Right lung (tissue), 5 donors: Measurements from ENCODE around the gene EIF2AK2. TPM values are rescaled to one million over a fixed set of nuclear protein-coding genes. Genes with fewer than 3 reads are reported as not detected.

Experiments used
- DNase-seq, 2 donors: peaks; one replicate each; pipeline ENCODE4 v3.0.0-alpha.2; 2013
- polyA plus RNA-seq, 5 donors: library from polyadenylated mRNA; unstranded; fragments of 120-200 nt; gene quantifications; one replicate each; pipeline versions ENCODE4 v1.2.1 to v1.2.3, GENCODE V29; 2013; ENCODE audit warnings: inconsistent platforms in 1 of 5, low replicate concordance in 1 of 5; ENCODE audit not compliant: insufficient read length in 5 of 5, insufficient read depth in 1 of 5

Gene EIF2AK2
- polyA plus RNA-seq, 5 donors, result 23.0 to 38.3 (median 35.9) TPM

GRCh38 chr2:37180006-37180639 is 23.3 kb upstream of the EIF2AK2 start:
- DNase-seq, result no peak

- no peak for DNase-seq
These were observed 17.0 kb upstream of the EIF2AK2 start for GRCh38 chr2:37173741-37174140.

GRCh38 chr2:37171624-37171950 is 14.8 kb upstream of the EIF2AK2 start:
- no peak for DNase-seq

GRCh38 chr2:37168217-37168981 is 11.6 kb upstream of the EIF2AK2 start:
- peak in 1 of 2 donors; percentile 3 for DNase-seq

GRCh38 chr2:37167636-37168180 is 10.9 kb upstream of the EIF2AK2 start:
- no peak for DNase-seq

- DNase-seq, result no peak
These were observed 8.0 kb upstream of the EIF2AK2 start for GRCh38 chr2:37164757-37165156.

- DNase-seq, result peak; percentile 54 to 65
These were observed 516 bp downstream of the EIF2AK2 start for GRCh38 chr2:37156071-37156856.

GRCh38 chr2:37154785-37155184 is 2.0 kb downstream of the EIF2AK2 start:
- DNase-seq, result no peak

GRCh38 chr2:37153224-37153623 is 3.6 kb downstream of the EIF2AK2 start:
- DNase-seq, result no peak

- no peak for DNase-seq
These were observed 7.0 kb downstream of the EIF2AK2 start for GRCh38 chr2:37149626-37150322.

GRCh38 chr2:37148325-37148724 is 8.5 kb downstream of the EIF2AK2 start:
- no peak for DNase-seq

GRCh38 chr2:37146062-37146461 is 10.7 kb downstream of the EIF2AK2 start:
- no peak for DNase-seq

- no peak for DNase-seq
These were observed 12.8 kb downstream of the EIF2AK2 start for GRCh38 chr2:37143974-37144373.

GRCh38 chr2:37142546-37142945 is 14.2 kb downstream of the EIF2AK2 start:
- no peak for DNase-seq

- no peak for DNase-seq
These were observed 23.9 kb downstream of the EIF2AK2 start for GRCh38 chr2:37132914-37133313.

GRCh38 chr2:37125416-37125815 is 31.4 kb downstream of the EIF2AK2 start:
- no peak for DNase-seq

- DNase-seq, result no peak
These were observed 37.6 kb downstream of the EIF2AK2 start for GRCh38 chr2:37119157-37119556.

- DNase-seq, result no peak
These were observed 39.2 kb downstream of the EIF2AK2 start for GRCh38 chr2:37117566-37117965.

GRCh38 chr2:37111958-37112357 is 44.8 kb downstream of the EIF2AK2 start:
- DNase-seq, result no peak

- DNase-seq, result no peak
These were observed 46.2 kb downstream of the EIF2AK2 start for GRCh38 chr2:37110306-37111212.

GRCh38 chr2:37109523-37109922 is 47.3 kb downstream of the EIF2AK2 start:
- DNase-seq, result no peak
